CD4-positive, alpha-beta T cell treated with Interleukin-4 for 1 hour (primary cell): ENCODE results near the gene RNU1-1.
A peak's percentile ranks its signal among the peaks of the same experiment; 100 is the strongest.
"Not testable (repeated sequence)": the region's sequence is repeated elsewhere in the genome, so short reads cannot be mapped to it uniquely, and the experiment has no call there.

Experiments used
- DNase-seq, 2 donors: peaks; one replicate each; pipeline ENCODE4 v3.0.0-alpha.2; 2020 to 2022

RNU1-1 gene

DNA sequence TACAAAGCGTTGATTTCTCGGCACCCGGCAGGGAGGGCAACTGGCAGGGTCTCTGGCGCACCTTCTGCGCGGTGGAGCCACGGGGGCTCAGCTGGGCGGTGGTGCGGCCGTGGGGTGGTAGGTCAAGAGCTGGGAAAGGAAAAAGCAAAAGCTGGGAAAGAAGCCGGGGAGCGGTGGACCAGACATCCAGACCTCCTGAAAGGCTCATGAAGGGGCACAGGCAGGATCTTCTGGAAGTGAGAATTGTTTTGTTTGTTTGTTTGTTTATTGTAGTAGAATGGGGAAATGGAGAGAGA lies 7.2 kb upstream of the RNU1-1 start:
- no peak for DNase-seq

DNA sequence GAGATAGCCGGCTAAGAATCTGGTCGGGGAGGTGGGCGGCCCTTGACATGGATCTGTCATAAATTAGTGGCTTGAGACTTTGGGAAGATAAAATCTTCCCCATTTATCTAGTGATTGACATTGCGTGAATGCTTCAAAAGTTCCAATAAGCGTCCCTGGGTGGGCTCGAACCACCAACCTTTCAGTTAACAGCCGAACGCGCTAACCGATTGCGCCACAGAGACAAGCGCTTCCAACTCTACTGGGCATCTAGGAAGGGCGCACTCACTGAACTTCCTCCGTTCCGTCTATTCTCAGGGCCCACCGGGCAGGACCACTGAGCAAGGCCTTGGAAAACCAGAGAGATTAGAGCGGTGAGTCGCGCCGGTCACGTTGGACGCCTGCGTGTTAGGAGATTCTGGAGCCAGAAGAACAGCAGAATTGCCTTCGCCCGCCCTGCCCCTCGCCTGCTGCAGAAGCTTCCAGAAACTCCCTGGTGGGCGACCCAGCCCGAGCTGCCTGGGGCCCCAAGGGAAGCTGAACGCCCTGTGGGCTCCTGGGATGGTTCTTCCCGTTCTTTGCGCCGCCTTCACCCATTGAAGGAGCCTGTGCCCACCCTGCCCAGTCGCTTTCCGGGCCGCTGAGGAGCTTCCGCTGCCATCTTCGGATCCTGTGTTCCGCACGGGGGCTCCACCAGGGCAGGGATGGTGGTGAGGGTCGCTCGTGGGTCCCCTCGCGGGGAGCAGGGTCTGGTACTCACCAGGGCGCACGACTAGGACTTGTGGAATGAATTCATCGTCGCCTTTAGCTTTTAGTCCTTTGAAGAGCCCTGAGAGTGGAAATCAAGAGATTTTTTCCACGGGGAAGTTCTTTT lies 6.6 kb upstream of the RNU1-1 start:
- DNase-seq = not testable (repeated sequence)

DNA sequence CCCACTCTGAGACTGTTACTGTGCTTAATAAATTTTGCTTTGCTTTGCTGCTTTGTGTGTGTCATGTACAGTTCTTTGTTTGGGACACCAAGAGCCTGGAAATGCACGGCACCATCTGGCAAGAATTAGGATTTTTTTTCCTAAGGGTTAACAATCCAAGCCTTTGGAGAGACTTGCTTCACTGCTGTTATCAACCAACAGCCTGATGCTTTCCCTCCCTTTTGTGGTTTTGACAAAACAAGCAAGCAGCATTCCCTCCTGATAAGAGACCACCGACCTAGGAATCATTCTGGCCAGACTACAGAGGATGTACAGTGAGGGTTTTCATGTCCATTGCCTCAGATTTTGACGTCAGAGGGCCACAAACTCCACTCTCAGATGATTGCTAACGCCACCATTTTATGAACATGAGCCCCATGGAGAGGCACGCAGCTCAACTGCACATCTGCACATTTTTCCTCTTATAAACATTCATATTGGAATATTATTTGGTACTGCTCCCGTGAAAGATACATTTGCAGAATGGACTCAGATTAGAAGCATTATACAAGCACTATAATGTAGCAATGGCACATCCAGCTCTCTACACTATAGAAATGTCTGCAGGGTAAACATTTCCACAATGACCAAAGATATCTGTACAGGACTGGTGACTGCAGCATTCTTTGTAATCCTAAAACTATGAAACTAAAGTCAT lies 5.3 kb upstream of the RNU1-1 start:
- not testable (repeated sequence) for DNase-seq

DNA sequence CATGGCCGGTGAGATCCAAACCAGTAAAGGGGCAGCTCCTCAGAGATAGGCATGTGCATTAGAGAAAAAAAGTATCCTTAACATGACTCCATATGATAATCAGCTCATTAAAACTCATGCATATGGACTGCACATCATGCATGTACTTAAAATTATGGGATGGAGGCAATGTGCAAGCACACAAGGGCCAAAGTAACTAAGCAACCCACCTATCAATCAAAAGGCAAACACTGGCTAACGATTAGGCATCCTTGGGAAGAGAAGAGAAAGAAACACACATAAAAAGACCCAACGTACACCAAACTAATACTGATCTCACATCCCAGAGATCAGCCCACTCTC lies 4.8 kb upstream of the RNU1-1 start:
- DNase-seq = not testable (repeated sequence)

DNA sequence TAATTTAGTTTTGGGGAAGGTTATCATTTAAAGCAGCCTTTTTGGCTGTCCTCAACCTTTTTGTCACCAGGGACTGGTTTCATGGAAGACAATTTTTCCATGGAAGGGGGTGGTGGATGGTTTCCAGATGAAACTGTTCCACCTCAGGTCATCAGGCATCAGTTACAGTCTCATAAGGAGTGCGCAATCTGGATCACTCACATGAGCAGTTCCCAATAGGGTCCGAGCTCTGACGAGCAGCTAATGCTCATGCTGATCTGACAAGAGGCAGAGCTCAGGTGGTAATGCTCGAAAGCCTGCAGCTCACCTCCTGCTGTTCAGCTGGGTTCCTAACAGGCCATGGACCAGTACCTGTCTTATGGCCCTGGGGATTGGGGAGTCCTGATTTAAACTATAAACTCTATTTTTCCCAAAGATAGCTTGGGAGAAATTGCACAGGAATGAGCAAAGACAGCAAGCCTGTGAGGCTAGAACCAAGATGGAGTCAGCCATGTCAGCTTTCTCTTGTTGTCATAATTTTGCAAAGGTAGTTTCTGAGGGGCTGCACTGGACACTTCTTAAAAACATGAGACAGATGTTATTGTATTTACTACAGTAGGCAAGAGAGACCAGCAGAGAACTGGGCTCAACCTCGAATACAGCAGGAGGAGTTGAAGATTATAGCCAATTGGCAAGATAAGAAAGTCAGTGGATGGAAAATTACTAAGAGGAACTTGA lies 2.8 kb upstream of the RNU1-1 start:
- DNase-seq = not testable (repeated sequence)

DNA sequence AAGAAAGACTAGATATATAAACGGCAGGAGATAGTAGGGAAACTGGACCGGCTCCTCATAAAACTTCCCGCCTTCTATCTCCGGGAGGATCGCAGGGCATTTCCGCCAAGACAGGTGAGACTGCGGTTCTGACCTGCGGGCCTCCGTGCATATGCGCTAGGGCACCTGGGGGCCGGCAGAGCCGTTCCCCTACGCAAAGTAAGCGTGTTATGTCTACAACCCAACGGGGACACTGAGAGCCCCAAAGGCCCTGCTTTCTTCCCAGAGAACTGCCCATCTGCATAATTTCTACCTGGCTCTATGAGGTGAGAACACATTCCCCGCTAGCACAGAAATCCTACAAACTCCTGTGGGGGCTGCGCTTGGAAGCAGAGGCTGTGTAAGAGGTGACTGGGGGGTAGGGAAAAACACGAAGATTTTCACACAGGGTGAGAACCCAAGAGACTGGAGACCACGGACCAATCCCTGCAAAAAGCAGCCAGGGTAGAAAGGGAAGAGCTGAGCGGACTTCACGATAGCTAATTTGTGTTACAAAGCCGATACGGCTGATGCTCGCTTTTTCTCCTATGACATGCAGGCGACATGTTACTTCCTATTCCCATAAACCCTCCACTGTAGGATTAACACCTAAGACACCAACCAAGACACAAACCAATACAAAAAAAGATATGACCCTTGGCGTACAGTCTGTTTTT lies 526 bp downstream of the RNU1-1 start:
- peak; percentile 82 to 83 for DNase-seq

DNA sequence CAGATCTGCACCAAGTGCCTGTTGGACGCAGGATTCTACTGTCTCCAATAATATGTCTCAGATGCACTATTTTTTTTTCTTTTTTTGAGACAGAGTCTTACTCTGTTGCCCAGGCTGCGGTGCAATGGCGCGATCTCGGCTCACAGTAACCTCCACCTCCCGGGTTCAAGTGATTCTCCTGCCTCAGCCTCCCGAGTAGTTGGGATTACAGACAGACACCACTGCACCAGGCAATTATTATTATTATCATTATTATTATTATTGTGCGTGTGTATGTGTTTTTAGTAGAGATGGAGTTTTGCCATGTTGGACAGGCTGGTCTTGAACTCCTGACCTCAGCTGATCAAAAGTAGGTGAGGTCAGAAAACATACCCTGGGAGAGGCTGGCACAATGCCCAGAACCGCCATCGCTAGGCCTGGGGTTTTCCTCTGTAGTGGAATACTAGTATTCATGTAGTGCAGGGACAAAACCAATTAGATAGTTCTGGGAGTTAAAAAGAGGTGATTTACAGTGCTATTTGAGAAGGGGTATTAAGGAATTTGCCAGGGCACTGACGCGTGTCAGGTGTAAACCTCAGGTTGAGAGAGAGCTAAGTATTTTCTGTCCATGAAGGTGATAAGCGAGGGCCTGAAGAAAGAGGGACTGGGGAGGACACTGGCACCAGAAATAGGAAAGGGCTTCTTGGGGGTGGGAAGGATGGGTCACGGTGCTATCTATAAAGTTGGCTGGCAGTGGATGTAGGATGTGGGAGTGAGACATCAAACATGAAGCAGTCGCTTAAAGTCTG lies 1.3 kb downstream of the RNU1-1 start:
- peak; percentile 20 to 53 for DNase-seq

DNA sequence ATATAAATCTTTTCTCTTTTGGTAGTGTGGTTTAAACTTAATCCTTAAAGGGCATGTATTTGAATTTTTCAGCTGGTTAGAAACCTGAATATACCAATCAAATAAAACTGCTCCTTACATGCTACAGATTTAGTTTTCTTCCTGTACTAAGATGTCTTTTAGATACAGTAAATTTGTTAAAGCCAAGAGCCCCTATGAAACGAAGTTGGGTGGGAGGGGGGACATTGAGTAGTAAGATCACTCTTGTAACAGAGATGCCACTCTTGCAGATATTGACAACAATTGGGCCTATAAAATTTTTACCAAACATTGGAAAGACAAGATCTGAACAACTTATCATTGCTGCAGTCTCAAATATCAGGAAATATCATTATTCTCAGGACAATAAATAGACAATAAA lies 2.2 kb downstream of the RNU1-1 start:
- DNase-seq = not testable (repeated sequence)

DNA sequence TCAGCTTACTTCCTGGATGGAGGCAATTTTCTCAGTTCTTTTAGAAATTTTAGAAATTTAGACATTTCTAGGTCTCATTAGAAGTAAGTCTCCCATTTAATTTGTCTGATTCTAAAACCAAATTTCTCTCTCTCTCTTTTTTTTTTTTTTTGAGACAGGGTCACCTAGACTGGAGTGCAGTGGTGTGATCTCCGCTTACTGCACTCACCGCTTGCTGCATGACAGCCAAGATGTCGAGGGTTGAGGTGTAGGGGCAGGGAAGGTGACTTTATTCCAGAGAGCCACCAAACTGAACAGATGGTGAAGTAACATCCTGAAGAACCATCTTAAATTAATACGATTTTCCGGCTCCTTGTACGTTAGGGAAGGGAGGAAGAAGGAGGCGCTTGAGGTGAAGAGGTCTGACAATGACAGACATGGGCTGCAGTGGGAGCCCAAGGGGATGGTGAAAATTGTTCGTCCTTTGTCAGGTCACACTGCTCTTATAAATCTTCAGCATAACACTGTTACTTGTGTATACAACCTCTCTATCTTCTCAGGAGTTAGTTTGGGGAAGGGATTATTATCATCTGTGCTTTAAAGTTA lies 5.1 kb downstream of the RNU1-1 start:
- DNase-seq = peak; percentile 15 to 29

DNA sequence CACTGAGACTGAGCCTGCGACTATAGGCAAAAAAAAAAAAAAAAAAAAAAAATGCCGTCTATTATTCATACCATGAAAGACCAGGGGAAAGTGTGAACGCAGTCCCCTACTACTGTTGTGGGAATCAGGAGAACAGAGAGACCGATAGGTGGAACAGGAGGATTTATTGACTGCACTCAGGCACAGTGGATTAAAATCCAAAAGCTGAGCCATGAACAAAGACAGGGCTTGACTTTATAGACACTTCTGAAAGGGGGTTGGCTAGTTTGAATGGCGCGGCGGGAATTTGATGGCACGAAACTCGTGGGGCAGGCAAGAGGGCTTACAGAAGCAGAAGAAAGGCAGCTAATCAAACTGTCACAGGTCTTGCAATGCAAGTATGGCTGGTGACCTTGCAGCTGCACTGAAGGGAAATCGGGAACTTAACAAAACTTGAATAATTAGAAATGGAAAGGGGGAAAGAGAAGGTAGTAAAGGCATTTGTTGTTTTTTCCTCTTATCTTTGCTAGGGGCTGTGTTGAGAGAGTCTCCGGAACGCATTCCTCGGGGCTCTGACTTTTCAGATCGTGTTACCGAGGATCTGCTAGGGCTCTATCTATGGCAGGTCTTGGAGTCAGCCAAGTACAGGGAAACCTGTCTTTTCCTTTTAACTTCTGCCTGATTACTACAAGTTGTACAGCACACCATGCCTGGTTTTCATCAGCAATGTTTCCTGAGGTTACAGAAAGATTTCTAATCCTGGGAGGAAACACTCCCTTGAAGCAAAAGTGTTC lies 7.5 kb downstream of the RNU1-1 start:
- not testable (repeated sequence) for DNase-seq

DNA sequence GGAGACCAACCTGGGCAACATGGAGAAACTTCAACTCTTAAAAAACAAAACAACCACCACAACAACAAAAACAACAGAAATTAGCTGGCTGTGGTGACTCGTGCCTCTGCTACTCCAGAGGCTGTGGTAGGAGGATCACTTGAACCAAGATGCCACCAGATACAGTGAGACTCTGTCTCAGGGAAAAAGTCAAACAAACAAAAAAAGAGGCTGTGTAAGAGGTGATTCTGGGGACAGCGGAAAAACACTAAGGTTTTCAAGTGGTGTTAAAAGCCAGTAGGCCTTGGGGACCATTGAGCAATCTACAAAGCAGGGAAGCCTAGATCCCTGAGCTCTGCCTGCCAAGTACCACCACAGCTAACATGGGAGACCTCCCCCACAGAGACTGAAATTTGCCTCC lies 8.2 kb downstream of the RNU1-1 start:
- not testable (repeated sequence) for DNase-seq

GRCh38 chr1:16503494-16503893 lies 10.6 kb downstream of the RNU1-1 start:
- DNase-seq = no peak

- not testable (repeated sequence) for DNase-seq
Observed at GRCh38 chr1:16501446-16501845, 12.6 kb downstream of the RNU1-1 start.

GRCh38 chr1:16500975-16501374 lies 13.1 kb downstream of the RNU1-1 start:
- not testable (repeated sequence) for DNase-seq

DNA sequence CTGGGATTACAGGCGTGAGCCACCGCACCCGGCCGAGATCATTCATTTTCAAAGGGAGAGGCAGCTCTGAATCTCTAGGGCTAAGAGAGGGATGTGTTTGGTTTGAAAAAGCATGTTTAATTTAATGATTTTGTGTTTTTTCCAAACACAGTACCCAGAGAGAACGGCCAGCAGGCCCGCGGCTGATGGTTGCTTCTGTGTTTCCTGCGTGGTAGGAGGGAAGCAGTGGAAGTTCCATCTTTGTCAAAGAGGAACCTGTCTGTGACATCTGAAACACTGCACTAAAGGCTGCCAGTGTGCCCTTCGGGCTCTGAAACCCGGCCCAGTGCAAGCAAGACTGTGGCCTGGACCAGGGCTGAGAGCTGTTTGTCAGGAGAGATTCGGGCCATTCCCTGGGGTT lies 13.6 kb downstream of the RNU1-1 start:
- DNase-seq = not testable (repeated sequence)

DNA sequence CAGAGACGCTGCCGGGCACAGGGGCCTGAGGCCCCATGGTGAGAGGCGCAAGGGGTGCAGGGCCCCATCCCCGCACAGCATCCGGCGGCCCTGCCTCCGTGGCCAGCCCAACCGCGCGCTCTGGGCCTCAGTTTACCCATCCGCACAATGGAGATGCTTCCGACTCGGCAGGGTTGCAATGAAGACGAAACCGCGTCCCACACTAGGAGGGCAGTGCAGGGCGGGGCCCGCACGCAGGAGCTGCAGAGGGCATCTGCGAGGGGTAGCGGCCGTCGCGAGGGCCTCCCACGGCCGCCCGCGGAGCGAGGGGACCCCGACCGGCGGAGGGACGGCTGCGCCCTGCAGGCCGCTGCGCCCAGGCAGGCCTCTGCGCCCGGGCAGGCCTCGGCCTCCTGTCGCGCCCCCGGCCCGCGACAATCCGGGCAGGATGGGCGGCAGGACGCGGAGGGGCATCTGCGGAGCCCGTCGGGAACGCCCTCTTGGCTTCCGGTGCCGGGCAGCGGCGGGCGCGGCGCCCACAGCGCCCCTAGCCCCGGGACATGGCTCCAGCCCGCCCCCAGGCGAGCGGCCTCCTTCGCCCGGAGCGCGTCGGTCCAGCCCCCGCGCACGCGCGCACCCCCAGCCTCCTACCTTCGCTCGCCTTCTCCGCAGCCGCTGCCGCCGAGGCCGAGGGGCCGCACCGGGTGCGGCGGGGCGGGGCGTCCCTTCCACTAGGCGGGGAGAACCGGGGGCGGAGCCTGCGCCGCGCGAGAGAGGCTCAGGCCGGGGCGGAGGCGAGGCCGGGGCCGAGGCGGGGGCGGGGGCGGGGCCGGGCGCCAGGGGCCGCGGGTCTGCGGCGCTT lies 15.3 kb downstream of the RNU1-1 start:
- DNase-seq = peak; percentile 88 to 89

DNA sequence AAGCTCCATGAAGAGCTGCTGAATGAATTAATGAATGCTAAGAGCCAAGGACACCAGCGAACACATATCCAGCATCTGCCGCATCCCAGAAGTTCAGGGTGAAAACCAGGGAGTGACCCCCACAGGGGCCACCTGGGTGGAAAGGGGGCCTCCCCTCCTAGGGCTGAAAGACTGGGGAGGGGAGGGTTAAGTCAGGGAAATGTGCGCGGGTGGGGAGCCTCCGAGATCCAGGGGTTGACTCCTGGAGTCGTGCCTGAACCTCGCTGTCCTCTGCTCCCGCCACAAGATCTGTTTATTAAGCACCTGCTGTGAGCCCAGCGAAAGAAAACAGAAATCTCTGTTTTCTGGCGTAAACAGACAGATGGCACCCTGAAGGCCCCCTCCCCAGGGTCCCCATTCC lies 16.0 kb downstream of the RNU1-1 start:
- DNase-seq = not testable (repeated sequence)

GRCh38 chr1:16497474-16497904 lies 16.6 kb downstream of the RNU1-1 start:
- not testable (repeated sequence) for DNase-seq

- not testable (repeated sequence) for DNase-seq
Observed at GRCh38 chr1:16493731-16494130, 20.4 kb downstream of the RNU1-1 start.

DNA sequence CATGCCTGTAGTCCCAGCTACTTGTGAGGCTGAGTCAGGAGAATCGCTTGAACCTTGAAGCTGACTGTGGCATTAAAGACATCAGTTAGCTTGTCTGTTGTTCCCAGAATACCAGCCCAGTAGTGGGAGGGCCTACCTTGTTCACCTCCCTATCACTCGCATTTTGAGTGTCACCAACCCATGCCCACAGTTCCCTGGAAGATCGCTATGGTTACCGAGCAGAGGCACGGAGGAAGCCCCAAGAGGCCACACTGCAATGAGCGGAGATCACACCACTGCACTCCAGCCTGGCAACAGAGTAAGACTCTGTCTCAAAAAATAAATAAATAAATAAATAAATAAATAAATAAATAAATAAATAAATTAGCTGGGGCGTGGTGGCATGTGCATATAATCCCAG lies 21.1 kb downstream of the RNU1-1 start:
- not testable (repeated sequence) for DNase-seq
